ENCODE results near the gene GPRC5B. TPM values are rescaled to one million over a fixed set of nuclear protein-coding genes. Genes with fewer than 3 reads are reported as not detected.

The GPRC5B gene
- total RNA-seq, 1 donor from 2014 or later, result 140 TPM

GRCh38 chr16:19888834-19889233 lies 4.2 kb upstream of the GPRC5B start:
- Mint-ChIP-seq H3K4me1 (ENCODE audit: unreplicated experiment) (peaks cover 4% of the 10 kb centered on the region), H3K36me3 (ENCODE audit: low read depth, unreplicated experiment) (no peaks in the 10 kb centered on the region), H3K4me3 (ENCODE audit: unreplicated experiment) (no peak overlapping the region), H3K27ac (ENCODE audit: unreplicated experiment) (no peak overlapping the region), H3K9me3 (ENCODE audit: unreplicated experiment) (no peaks in the 10 kb centered on the region), H3K27me3 (ENCODE audit: unreplicated experiment) (peaks cover 3% of the 10 kb centered on the region)
- no peak for TF ChIP-seq CTCF (IDR thresholded peaks at IDR 0.05; ENCODE audit: unreplicated experiment)
- no peak for DNase-seq (ENCODE audit: low spot score)

- Mint-ChIP-seq H3K9me3 (ENCODE audit: unreplicated experiment) (no peaks in the 10 kb centered on the region), H3K36me3 (ENCODE audit: low read depth, unreplicated experiment) (peaks cover 12% of the 10 kb centered on the region), H3K4me3 (ENCODE audit: unreplicated experiment) (peak overlapping the region; percentile 42), H3K27me3 (ENCODE audit: unreplicated experiment) (peaks cover 4% of the 10 kb centered on the region), H3K4me1 (ENCODE audit: unreplicated experiment) (peaks cover 22% of the 10 kb centered on the region), H3K27ac (ENCODE audit: unreplicated experiment) (no peak overlapping the region)
- peak; percentile 100 for TF ChIP-seq CTCF (IDR thresholded peaks at IDR 0.05; ENCODE audit: unreplicated experiment)
- peak; percentile 83 for DNase-seq (ENCODE audit: low spot score)
These were observed 1.7 kb upstream of the GPRC5B start for GRCh38 chr16:19886073-19886941.

GRCh38 chr16:19885451-19886072 lies 914 bp upstream of the GPRC5B start:
- peaks cover 25% of the 10 kb centered on the region for H3K4me1 Mint-ChIP-seq (ENCODE audit: unreplicated experiment)
- H3K9me3 Mint-ChIP-seq (ENCODE audit: unreplicated experiment), result no peaks in the 10 kb centered on the region
- peaks cover 16% of the 10 kb centered on the region for H3K36me3 Mint-ChIP-seq (ENCODE audit: low read depth, unreplicated experiment)
- H3K4me3 Mint-ChIP-seq (ENCODE audit: unreplicated experiment), result peak overlapping the region; percentile 93
- peak overlapping the region; percentile 42 for H3K27ac Mint-ChIP-seq (ENCODE audit: unreplicated experiment)
- H3K27me3 Mint-ChIP-seq (ENCODE audit: unreplicated experiment), result peaks cover 4% of the 10 kb centered on the region
- peak; percentile 26 for DNase-seq (ENCODE audit: low spot score)
- TF ChIP-seq CTCF (IDR thresholded peaks at IDR 0.05; ENCODE audit: unreplicated experiment), result no peak

- peak; percentile 43 for DNase-seq (ENCODE audit: low spot score)
- H3K27ac Mint-ChIP-seq (ENCODE audit: unreplicated experiment), result no peak overlapping the region
- peaks cover 22% of the 10 kb centered on the region for H3K36me3 Mint-ChIP-seq (ENCODE audit: low read depth, unreplicated experiment)
- no peaks in the 10 kb centered on the region for H3K9me3 Mint-ChIP-seq (ENCODE audit: unreplicated experiment)
- H3K4me1 Mint-ChIP-seq (ENCODE audit: unreplicated experiment), result peaks cover 28% of the 10 kb centered on the region
- H3K27me3 Mint-ChIP-seq (ENCODE audit: unreplicated experiment), result peaks cover 7% of the 10 kb centered on the region
- H3K4me3 Mint-ChIP-seq (ENCODE audit: unreplicated experiment), result peak overlapping the region; percentile 97
- no peak for TF ChIP-seq CTCF (IDR thresholded peaks at IDR 0.05; ENCODE audit: unreplicated experiment)
These were observed 622 bp downstream of the GPRC5B start for GRCh38 chr16:19883966-19884485.
